Germinal center (tissue), 1 donor: Measurements from ENCODE around the gene TBX5.
"Not testable (repeated sequence)": the region's sequence is repeated elsewhere in the genome, so short reads cannot be mapped to it uniquely, and the experiment has no call there.

Experiments
- DNase-seq: peaks from one replicate; pipeline ENCODE4 v3.0.0; 2012; ENCODE audit warnings: mixed read lengths, low spot score

TBX5 gene

DNA sequence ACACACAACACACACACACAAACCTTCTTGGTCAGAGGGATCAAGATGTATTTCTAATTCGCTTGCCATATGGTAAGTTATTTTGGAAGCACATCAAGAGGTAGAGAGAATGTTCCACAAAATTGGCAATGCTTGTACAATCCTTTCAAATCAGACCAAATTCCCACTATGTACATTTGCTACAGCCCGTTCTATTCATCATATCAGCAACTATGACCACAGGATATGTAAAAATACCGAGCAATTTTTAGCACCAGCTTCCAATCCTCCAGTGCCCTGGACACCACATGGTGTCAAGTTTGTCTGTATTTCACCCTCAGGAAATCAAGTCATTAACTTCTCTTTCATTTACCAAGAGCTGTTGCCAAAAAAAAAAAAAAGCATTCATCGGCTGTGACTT, 21.2 kb downstream of the TBX5 start:
- no peak for DNase-seq

DNA sequence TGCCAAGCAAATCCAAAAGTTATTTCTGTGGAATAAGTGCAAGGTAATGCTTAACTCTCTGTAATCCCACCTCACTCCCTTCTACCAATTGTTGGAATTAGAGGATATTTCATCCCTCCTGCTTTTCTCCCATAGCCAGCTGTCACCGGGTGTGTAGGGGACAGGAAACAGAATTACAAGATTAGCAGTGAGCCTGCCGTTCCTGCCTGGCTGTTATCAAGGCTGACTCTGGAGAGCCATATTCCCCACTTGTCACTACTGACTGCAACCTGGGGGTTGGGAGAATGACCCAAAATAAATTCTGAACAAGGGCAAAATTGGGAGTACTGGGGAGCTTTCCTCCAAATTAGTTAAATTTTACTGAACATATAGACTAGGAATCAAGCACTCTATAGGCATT, 24.8 kb downstream of the TBX5 start:
- no peak for DNase-seq

DNA sequence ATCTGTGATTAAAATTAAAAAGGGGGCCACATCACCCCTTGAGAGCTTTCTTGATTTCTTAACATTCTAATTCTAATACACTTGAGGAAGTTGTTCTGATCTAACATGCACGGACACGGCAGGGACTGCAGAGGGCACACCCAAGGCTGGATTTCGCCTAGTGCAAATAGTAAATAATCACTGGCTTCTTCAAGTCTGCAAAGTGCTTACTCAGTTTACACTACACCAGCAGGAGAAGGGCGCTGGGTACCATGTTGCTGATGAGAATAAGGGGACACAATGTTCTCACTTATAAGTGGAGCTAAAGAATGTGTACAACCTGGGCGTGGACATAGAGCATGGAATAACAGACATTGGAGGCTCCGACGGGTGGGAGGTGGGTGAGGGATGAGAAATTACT, 34.2 kb downstream of the TBX5 start:
- no peak for DNase-seq

DNA sequence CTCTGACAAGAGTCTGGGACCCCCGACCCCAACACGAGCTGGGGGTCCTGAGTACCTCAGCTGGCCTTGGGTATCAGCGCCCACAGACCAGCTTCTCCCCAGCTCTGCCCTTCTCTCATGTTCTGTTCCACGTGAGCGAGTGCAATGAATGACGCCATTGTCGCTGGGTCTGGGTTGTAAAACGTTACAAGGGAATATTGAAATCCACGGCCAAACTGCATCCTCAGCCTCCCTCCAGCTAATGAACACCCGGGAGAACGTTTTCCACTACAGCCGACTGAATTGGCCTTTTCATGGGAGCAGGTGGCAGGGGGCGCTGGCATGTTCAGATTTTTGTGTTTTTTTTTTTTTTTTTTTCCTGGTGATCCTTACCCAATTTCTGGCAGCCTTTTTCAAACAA, 34.7 kb downstream of the TBX5 start:
- no peak for DNase-seq

DNA sequence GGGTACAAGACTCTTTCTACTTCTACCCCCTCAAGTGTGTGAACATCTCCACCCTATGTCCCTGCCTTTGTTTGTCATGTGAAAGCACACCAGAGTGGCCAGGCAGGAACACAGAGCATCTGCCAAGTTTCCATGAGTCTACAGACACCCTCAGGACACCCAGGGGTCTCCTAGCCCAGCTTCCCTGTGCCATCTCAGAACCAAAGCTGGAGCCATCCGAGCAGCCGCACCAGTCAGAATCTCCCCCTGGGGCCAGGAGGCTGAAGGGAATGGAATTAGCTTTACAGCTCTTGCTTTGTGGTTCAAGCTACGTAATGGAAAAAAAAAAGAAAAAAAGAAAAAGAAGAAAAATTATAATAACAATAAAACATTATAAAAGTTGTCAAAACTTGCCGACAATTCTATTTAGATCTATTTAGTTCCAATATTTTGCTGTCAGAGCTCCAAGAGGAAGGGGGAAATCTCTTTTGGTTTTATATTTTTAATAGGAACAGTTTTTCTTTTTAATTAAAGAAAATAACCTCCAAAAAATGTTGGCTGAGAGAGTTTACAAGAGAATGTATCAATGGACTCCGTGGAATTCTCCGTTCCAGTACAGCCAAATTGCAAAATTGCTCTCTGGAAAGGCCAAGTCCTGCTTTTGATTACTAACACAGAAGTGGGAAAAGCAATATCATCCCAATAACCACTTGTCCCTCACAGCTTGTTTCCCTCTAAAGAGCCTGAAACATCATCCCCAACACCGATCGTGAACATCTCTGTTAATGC, 37.1 kb downstream of the TBX5 start:
- no peak for DNase-seq

DNA sequence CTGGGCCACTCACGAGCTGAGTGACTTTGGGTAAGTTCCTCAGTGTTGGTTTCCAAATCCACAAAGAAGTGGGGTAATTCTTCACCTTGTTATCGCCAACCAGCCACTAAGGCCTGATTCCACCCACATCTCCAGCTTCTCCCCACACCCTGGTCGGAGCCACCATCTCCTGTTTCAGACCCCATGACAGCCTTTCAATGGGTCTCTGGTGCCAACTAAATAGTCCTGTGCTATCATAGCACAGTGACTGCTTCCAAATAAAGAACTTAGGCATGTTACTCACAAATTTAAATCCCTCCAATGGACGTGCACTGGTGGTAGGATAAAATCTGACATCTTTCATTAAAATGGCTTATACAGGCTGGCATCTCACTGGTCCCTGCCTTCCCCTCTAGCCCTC, 44.0 kb downstream of the TBX5 start:
- no peak for DNase-seq

DNA sequence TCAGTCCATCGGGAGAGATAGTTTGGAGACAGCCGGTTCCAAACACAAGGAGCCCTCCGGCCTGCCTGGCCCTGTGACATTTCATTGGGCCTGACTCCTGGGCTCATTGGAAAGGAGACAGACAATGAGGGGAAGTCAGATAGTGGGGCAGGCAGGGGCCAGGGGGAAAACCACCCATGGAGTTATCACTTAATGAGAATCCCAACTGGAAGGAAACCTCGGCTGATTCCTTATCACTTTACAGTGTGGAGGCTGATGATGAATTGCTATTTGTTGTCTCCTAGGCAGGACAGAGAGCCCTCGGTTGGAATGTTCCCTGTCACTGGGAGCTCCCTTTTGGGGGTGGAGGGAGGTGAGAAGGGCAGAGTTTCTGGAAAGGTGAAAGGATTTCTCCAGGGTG, 44.4 kb downstream of the TBX5 start:
- DNase-seq: no peak

DNA sequence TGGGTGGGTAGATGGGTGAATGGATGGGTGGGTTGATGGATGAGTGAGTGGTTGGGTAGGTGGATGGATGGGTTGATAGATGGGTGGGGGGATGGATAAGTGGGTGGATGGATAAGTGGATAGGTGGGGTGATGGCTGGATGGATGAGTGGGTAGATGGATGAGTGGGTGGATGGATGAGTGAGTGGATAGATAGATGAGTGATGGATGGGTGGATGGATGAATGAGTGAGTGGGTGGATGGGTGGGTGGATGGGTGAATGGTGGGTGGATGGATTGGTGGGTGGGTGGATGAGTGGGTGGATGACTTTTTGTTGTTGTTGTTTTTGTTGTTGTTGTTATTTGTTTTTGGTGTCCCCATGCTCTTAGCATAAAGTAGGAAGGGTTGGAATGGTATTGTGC, 45.5 kb downstream of the TBX5 start:
- no peak for DNase-seq

DNA sequence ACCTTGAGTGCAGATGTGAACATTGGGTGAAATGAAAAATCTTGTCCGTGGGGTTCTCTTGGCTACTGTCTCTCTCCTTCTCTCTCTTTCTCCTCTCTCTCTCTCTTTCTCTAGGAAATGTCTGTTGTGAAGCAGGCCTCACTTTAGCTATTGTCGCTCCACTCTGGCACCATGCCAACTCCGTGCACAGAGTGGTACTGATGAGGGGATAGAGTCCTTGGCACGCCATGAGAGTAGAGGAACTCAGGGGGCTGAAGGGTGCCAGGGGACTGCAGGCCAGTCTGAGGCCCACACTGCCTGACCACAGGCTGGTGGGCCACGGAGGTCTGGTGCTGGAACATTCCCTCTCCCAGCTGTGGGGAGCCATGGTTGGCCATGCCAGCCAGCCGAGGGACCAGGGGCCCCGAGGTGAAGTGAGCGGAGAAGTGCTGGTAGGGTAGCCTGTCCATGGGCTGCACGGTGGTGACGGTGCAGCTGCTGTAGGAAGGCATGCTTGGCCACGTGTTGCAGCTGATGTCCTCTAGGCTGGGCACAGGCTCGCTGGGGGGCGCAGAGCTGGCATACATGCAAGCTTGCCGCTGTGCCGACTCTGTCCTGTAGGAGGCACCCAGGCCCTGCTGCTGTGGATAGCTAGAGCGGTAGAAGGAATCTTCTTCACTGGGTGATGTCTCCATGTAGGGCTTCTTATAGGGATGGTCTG, 50.4 kb downstream of the TBX5 start:
- peak; percentile 10 for DNase-seq

DNA sequence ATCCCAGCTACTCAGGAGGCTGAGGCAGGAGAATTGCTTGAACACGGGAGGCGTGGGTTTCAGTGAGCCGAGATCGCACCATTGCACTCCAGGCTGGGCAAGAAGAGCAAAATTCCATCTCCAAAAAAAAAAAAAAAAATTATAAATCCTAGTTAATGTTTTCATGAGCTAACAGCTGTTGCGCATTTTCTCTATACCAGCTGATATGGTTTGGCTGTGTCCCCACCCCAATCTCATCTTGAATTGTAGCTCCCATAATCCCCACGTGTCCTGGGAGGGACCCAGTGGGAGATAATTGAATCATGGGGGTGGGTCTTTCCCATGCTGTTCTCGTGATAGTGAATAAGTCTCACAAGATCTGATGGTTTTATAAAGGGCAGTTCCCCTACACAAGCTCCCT, 56.7 kb downstream of the TBX5 start:
- DNase-seq: not testable (repeated sequence)

DNA sequence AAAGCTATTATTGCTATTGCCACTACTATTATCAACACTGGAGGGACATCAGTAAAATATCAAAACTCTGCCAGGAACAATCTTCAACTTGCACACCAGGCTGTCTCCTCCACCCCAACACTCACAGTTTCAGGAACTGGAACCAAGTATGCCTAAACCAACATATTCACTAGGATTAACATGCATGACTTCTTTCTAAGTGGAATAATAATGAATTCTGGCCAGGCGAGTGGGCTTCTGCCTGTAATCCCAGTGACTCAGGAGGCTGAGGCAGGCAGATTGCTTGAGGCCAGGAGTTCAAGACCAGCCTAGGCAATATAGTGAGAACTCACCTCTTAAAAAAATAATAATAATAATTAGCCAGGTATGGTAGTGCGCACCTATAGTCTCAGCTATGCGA, 58.1 kb downstream of the TBX5 start:
- DNase-seq: no peak

DNA sequence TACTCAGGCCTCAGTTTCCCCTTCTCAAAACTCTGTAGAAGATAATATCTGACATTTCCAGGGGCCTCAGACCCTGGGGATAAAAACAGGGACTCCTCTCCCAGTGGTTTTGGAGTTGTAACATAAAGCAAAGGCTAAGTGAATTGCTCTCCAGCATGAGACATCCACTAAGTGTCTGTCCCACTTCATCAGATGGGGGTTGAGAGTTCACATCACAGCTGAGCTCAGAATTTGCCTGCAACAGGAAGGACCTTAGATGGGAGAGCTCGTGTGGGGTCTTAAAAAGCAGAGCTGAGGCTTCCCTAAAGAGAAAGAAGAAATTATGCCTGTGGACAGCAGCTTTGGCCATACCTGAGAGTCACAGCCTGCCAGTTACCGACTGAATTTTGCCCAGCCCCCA, 61.1 kb downstream of the TBX5 start:
- no peak for DNase-seq

DNA sequence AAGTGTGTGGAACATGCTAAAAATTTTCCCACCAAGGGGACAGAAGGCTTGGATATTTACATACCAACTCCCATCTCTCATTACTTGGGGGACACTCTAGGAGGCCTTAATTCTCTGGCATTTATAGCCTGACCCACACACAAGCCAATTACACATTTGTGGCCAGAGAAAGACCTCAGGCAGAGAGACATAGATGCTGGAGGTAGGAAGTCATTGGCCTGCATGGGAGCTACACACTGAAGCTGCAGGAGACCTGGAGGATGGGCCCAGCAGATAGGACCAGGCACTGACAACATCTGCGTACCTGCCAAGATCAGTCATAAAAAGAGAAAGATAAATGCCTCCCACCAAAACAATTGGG, 61.7 kb downstream of the TBX5 start:
- DNase-seq: no peak

DNA sequence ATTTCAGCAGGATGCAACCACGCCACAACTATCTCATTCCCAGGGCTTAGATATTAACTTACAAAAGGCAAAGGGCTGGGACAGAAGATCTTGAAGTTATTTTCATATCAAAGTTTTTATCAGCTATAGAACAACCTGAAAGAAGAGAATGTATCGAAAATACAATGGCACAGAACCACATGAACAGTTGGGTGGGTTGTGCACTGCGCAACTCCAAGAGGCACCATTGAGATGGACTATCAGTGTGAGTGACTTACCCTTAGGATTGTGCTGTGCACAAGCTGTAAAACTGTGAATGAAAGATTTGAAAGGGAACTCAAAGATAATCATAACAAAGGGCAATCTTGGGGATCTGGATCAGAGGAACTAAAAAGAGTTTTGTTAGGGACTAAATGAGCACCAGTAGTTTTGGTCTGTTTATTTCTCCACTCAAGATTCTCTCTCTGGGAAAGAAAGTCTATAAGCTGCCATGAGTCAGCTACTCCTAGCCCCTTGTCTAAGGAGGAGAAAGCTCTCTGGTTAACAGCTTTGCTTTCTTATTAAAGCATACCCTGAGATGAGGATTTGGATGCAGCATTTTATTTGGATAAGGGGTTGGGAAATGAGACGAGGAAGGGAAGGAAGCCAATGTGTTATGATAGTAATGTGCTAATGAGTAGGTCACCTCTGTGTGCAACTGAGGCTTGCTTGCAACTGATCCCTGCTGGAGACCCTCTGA, 62.2 kb downstream of the TBX5 start:
- DNase-seq: no peak

DNA sequence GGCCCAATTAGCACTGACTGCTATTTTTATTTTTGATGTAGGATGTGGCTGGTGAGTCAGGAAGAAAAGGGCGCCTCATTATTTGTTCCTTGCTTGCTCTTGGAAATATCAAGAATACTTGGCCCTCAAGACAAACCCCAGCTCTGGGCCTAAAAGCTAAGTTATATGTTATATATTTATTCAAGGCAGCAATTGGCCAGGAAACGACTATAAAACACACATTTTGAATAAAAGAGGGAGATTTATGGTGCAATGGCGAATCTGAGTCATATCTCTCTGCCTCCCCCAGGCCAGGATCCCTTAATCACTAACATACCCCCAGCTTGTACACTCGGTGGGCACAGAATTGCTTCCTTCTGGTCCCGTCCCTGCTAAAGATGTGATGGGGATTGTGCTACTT, 63.3 kb downstream of the TBX5 start:
- no peak for DNase-seq

DNA sequence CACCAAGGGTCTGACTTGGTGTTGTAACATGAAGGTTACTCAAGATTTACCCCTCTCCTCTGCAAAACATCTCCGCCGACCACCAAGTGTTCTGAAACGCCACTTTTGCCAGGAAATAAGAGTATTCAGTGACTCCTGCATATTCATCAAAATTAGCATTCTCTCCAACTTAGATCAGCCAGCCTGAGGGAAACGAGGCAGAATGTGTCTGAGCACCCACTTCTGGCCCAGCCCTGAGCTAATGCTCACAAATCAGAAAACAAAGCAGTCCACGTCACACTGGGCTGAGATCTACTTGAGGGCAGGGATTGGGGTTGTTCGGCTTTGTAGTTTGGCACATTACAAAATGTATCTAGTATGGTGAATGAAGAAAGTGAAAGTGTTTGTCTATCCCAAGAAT, 64.3 kb downstream of the TBX5 start:
- no peak for DNase-seq

DNA sequence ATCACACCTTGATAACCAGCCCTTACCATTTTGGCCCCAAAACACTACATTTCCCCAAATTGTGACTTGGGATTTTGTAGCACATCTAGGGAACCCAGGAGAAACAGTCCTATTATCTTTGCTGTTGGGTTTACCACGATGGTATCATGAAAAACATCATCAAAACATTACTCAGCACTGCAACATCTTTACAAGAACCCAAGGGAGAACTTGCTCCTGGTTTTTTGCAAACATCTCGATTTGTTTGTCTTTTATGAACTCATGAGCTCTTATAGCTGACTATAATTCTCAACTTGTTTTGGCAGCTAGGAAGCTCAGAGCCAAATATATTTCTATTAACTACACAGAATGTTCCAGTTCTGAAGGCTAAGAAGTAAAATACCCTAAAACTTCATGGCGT, 65.7 kb downstream of the TBX5 start:
- no peak for DNase-seq

DNA sequence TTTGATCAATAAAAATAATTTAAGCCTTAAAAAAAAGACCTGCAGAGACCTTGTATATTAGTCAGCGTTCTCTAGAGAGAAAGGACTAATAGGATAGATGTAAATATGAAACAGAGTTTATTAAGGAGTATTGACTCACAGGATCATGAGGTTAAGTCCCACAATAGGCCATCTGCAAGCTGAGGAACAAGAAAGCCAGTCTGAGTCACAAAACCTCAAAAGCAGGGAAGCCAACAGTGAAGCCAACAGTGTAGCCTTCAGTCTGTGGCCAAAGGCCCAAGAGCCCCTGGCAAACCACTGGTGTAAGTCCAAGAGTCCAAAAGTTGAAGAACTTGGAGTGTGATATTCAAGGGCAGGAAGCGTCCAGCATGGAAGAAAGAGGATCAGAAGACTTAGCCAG, 66.3 kb downstream of the TBX5 start:
- no peak for DNase-seq

DNA sequence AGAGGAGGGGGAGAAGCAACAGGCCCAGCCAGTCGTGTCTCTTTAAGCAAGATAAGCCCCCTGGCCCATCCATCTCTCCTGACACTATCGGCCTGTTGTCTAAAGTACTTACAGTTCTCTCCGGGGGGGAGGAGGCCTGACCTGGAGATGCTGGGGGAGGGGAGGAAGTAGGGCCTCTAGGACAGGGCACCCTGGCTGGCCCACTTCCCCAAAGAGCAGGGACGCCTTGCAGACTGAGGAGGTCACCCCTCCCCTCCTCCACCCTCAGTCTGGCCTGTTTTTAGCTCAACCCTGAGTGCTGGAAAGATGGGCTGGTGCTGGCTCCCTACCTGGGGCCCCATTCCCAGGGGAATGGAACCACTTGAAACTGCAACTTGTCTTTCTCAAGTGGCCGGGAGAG, 70.3 kb downstream of the TBX5 start:
- no peak for DNase-seq

DNA sequence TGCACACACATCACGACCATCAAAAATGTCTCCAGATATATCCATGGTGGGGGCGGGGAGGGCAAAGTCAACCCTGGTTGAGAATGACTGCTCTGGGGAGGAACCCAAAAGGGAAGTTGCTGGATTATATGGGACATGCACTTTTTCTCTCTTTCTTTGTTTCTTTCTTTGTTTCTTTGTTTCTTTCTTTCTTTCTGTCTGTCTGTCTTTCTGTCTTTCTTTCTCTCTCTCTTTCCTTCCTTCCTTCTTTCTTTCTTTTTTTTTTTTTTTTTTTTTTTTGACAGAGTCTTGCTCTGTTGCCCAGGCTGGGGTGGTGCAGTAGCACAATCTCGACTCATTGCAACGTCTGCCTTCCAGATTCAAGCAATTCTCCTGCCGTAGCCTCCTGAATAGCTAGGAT, 71.5 kb downstream of the TBX5 start:
- no peak for DNase-seq

DNA sequence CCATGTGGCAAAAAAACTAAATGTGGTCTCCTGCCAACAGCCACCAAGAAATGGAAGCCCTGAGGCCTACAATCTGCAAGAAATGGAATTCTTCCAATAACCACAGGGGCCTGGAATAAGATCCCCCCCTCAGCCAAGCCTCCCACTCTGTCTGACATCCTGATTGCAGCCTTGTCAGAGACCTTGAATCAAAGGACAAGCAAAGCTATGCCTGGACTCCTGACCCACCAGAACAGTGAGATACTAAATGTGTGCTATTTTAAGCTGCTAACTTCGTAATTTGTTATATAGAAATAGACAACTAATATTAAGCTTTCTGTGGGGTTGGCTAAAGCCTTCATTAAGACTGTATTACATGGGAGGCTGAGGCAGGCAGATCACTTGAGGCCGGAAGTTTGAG, 77.7 kb downstream of the TBX5 start:
- no peak for DNase-seq

DNA sequence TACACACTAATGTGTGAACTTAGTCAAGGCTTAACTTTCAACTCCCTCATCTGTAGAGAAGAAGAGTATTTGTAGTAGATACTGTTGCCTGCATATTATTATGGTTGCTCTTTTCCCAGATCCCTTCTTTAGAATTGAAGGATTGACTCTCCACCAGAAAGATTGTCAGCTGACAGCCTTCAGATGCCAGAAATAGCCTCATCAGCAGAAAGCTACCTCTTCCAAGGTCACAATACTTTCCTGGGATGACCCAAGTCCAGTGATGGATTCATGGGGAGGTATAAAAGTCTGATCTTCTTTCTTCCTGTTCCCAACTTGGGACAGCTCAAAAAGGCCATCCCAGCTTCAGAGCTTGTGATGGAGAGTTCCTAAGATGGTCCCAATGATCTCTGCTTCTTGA, 78.2 kb downstream of the TBX5 start:
- no peak for DNase-seq

DNA sequence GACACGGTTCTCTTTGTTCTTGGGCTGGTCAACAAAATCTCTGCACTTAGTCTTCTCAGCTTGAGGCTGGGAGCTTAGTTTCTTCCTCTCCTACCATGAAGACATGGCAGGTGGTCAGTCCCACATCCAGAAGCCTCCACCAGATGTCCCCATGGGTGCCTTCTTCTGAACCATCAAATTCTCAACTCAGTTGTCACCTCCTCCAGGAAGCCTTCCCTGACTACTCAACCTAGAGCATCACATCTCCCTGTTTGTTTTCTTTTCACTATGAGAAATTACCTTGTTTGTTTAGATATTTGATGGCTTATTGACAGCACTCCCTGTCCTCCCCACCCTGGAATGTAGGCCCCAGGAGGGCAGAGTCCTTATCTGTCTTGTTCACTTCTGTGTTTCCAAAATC, 84.4 kb downstream of the TBX5 start:
- DNase-seq: no peak

DNA sequence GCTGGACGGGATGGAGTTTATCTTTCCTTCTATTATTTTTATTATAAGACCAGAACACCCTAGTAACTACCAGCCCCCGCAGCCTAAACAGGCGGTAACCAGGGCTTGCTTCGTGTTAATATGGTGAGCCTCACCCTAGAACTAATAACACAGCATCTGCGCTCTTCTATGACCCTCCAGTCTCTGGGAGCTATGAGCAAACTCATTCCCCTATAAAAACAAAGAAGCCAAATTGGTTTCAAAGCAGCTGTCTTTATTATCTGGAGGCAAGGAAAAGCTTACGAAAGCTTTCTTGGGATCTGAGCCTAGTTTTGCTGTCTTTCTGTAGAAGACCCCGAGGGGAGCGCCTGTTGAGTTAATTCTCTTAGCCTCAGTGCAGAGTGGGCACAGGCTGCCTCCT, 85.0 kb downstream of the TBX5 start:
- no peak for DNase-seq
